Thoracic aorta (tissue), 2 donors: ENCODE data around the gene DLGAP4. TPM values are rescaled to one million over a fixed set of nuclear protein-coding genes. Genes with fewer than 3 reads are reported as not detected.

Experiments used
- ATAC-seq: fragments of 150-250 bp; one replicate; pipeline ENCODE4 v1.8.0; 2017; ENCODE audit warnings: low read depth; ENCODE audit not compliant: insufficient number of reproducible peaks, low FRiP score
- DNase-seq: peaks from one replicate; pipeline ENCODE4 v3.0.0-alpha.2; 2020; ENCODE audit warnings: low spot score
- H3K27ac ChIP-seq, 2 donors: fragments of 200-600 bp; sonication (generic); 1 replicate in 1 of 2; 2 replicates in 1 of 2; pipeline ENCODE4 v1.5.1; 2016; ENCODE audit warnings: mild to moderate bottlenecking in 2 of 2, moderate library complexity in 2 of 2
- H3K27me3 ChIP-seq: fragments of 200-600 bp; sonication (generic); replicated peaks from 2 replicates; pipeline ENCODE4 v1.6.0; 2016; ENCODE audit warnings: mild to moderate bottlenecking; ENCODE audit not compliant: insufficient read depth
- H3K36me3 ChIP-seq: fragments of 200-600 bp; sonication (generic); one replicate; pipeline ENCODE4 v1.5.1; 2016
- H3K4me1 ChIP-seq, 2 donors: fragments of 200-600 bp; sonication (generic); 1 replicate in 1 of 2; 2 replicates in 1 of 2; pipeline versions ENCODE4 v1.5.1 to v1.6.0; 2016; ENCODE audit warnings: low read depth in 2 of 2, mild to moderate bottlenecking in 1 of 2; ENCODE audit not compliant: control insufficient read depth in 1 of 2
- H3K4me3 ChIP-seq: fragments of 200-600 bp; sonication (generic); 2 replicates; pipeline ENCODE4 v1.5.1; 2016; ENCODE audit warnings: mild to moderate bottlenecking
- H3K9me3 ChIP-seq: fragments of 200-600 bp; sonication (generic); 2 replicates; pipeline ENCODE4 v1.5.1; 2016
- total RNA-seq, 2 donors: library from RNA; depleted of rRNA; stranded (reverse); fragments of >200 nt; gene quantifications; one replicate each; pipeline versions ENCODE4 v1.1.0 to v1.2.3, GENCODE V29; 2016
- TF ChIP-seq, protein P1 (sequence below): fragments of 200-600 bp; sonication (generic); IDR thresholded peaks from one replicate; pipeline ENCODE4 v1.5.1; 2019; ENCODE audit warnings: antibody characterized with exemption

DLGAP4 gene
- total RNA-seq, 2 donors from 2014 or later = 66.2 to 105 TPM

DNA sequence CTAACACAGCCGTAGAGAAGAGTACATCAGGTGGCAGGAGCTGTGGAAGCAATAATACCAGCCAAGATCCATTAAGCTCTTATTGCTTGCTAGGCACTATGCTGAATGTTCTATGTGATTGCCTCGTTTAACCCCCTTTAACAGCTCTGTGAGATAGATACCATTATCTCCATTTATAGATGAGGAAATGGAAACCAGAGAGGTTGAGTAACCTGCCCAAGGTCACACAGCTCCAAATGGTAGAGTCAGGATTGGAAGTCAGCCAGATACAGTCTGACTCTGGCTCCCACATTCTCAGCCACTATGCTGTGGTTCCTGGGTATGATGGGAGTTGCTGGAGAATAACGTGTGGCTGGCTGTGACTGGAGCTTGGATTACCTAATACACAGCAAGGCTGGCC is 92.4 kb downstream of the DLGAP4 start:
- H3K27me3 ChIP-seq = no peaks in the 10 kb centered on the region
- no peak overlapping the region for H3K27ac ChIP-seq
- H3K4me1 ChIP-seq = no peaks in the 10 kb centered on the region
- no peaks in the 10 kb centered on the region for H3K9me3 ChIP-seq
- TF ChIP-seq, protein P1, sequence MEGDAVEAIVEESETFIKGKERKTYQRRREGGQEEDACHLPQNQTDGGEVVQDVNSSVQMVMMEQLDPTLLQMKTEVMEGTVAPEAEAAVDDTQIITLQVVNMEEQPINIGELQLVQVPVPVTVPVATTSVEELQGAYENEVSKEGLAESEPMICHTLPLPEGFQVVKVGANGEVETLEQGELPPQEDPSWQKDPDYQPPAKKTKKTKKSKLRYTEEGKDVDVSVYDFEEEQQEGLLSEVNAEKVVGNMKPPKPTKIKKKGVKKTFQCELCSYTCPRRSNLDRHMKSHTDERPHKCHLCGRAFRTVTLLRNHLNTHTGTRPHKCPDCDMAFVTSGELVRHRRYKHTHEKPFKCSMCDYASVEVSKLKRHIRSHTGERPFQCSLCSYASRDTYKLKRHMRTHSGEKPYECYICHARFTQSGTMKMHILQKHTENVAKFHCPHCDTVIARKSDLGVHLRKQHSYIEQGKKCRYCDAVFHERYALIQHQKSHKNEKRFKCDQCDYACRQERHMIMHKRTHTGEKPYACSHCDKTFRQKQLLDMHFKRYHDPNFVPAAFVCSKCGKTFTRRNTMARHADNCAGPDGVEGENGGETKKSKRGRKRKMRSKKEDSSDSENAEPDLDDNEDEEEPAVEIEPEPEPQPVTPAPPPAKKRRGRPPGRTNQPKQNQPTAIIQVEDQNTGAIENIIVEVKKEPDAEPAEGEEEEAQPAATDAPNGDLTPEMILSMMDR = no peak
- no peak overlapping the region for H3K4me3 ChIP-seq
- DNase-seq = no peak
- no peak for ATAC-seq
- no peaks in the 10 kb centered on the region for H3K36me3 ChIP-seq

DNA sequence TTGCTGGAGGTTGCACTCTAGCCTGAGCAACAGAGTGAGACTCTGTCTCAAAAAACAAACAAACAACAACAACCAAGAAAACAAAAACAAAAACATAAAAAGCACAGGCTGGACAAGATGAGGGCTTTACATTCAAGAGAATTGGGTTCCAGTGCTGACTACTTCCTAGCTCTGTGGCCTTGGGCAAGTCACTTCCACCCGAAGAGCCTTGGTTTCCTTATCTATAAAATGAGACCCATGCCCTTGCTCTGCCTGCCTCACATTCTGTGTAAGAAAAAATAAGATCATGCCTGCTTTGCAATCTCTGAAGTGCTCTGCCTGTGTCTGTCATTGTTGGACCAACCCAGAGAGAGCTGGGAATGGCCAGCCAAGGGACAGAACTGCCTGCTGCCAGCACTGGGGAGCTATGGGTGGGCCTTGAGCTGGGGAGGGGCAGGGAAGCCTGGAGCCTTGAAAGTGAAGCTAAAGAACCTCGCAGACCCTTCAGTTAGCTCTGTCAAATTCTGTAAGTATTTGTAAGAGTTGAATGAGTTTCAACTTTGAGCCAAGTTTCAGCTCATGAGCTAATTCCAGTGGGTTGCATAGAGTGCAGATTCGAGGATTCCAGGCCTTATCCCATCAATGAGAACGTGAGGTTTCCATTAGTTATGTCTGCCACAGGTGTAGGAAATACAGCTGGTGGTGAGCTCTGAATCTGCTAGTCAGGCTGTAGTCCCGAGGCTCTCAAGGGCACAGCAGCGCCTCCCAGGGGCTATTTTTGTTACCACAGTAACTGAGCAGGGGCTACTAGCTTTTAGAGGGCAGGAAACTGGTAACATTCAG is 93.2 kb downstream of the DLGAP4 start:
- TF ChIP-seq, protein P1 = no peak
- H3K9me3 ChIP-seq = no peaks in the 10 kb centered on the region
- ATAC-seq = no peak
- no peaks in the 10 kb centered on the region for H3K36me3 ChIP-seq
- H3K4me1 ChIP-seq = no peaks in the 10 kb centered on the region
- H3K27ac ChIP-seq = no peak overlapping the region
- DNase-seq = no peak
- no peaks in the 10 kb centered on the region for H3K27me3 ChIP-seq
- no peak overlapping the region for H3K4me3 ChIP-seq

DNA sequence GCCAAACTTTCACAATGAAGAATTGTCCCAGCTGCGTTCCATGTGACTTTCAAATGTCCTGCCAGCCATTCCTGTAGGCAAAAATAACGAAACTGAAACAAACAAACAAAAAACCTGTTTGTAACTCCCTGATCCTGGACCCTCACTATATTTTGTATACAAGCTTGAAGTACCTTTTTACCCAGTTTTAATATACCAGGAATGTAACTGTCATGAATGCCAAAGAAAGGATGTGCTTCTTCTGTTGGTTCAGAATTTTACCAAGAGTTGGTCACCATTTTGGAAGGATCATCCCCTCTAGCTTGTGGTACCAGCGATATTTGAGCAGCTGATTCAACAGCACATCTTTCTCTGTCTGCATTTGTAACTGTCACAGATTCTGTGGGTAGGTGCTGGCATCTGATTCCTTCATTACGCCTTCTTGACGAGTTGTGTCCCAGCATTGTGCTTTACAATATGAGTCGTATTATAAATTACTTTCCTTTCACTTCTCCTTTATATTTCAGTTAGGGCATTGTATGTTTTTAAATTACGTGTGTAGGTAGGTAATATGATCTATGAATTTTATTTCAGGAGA is 93.9 kb downstream of the DLGAP4 start:
- Histone ChIP-seq H3K4me1 (no peaks in the 10 kb centered on the region), H3K9me3 (no peaks in the 10 kb centered on the region), H3K27ac (no peak overlapping the region), H3K27me3 (no peaks in the 10 kb centered on the region), H3K36me3 (no peaks in the 10 kb centered on the region), H3K4me3 (no peak overlapping the region)
- no peak for ATAC-seq
- TF ChIP-seq, protein P1 = no peak
- DNase-seq = no peak

DNA sequence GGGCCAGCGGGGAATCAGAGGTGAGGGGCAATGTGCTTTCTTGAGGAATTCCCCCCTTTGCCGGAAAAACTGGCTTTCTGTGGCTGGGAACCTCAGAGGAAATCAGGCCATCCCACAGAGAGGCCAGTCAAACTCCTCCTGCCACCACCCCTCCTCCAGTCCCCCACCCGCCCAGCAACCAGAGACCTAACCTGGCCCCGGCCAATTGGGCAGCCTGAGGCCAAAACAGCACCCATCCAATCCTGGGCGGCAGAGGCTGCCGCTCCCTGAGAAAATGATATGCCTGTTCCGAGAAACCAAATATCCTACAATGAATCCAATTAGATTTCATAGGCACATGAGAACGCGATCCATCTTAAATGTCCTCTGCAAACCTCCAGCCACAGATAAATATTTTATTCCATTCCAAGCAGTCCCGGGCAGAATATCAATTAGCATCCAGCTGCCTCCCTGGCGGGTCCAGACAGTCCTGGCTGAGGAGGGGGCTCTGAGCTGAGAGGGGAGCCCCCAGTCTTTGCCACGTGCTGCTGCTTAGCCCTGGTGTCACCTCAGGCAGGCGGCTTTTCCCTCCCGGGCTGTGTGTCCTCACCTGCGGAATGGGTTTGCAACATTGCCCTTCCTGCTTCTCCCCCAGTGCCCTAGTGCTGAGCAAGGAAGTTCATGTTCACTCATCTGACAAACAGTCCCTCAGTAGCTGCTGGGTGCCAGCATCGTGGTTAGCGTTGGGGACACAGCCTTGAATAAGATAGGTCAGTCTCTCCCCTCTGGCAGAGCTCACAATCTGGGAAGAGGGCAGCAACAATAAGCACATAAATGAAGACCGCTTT is 95.0 kb downstream of the DLGAP4 start:
- Histone ChIP-seq H3K36me3 (no peaks in the 10 kb centered on the region), H3K9me3 (no peaks in the 10 kb centered on the region), H3K27me3 (no peaks in the 10 kb centered on the region), H3K4me1 (no peaks in the 10 kb centered on the region), H3K27ac (no peak overlapping the region), H3K4me3 (no peak overlapping the region)
- TF ChIP-seq, protein P1 = no peak
- ATAC-seq (no peak), DNase-seq (no peak)

DNA sequence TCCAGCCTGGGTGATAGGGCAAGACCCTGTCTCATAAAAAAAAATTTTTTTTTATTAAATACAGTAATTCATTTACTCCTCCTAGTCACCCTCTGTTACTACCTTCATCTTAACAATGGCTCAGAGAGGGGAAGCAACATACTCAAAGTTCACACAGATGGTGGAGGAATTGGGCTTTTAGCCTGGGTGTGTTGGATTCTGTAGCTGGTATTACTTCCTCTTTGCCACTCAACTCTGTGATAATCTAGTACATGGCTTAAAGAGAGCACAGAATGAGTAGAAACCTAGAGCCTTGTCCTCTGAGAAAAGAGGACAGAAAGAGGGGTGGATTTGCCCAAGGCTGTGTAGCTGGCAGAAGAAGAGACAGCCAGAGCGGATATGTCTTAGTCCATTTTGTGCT is 96.6 kb downstream of the DLGAP4 start:
- ATAC-seq (no peak), DNase-seq (no peak)
- no peak overlapping the region for H3K27ac ChIP-seq
- H3K4me3 ChIP-seq = no peak overlapping the region
- H3K27me3 ChIP-seq = no peaks in the 10 kb centered on the region
- TF ChIP-seq, protein P1 = no peak
- H3K4me1 ChIP-seq = no peaks in the 10 kb centered on the region
- no peaks in the 10 kb centered on the region for H3K36me3 ChIP-seq
- no peaks in the 10 kb centered on the region for H3K9me3 ChIP-seq
